Upper lobe of left lung (tissue), 6 donors: Measurements from ENCODE around the gene PBX2. TPM values are rescaled to one million over a fixed set of nuclear protein-coding genes. Genes with fewer than 3 reads are reported as not detected.

Source experiments
- ATAC-seq, 2 donors: fragments of 200-7000 bp; cut with Tn5 transposase; one replicate each; pipeline ENCODE4 v1.9.1; 2022; ENCODE audit warnings: mild to moderate bottlenecking in 2 of 2, moderate library complexity in 2 of 2; ENCODE audit not compliant: low FRiP score in 2 of 2
- DNase-seq, 2 donors: peaks; one replicate each; pipeline ENCODE4 v3.0.0-alpha.2; 2019 to 2020
- H3K27ac ChIP-seq, 4 donors: fragments of 200-600 bp; sonication (generic); one replicate each; pipeline ENCODE4 v1.5.1; 2016 to 2019
- H3K27me3 ChIP-seq, 4 donors: fragments of 200-600 bp; sonication (generic); one replicate each; pipeline ENCODE4 v1.5.1; 2017 to 2019
- H3K36me3 ChIP-seq, 4 donors: fragments of 200-600 bp; sonication (generic); one replicate each; pipeline ENCODE4 v1.5.1; 2016 to 2019
- H3K4me1 ChIP-seq, 4 donors: fragments of 200-600 bp; sonication (generic); one replicate each; pipeline ENCODE4 v1.5.1; 2018 to 2019
- H3K4me3 ChIP-seq, 4 donors: fragments of 200-600 bp; sonication (generic); one replicate each; pipeline ENCODE4 v1.5.1; 2017 to 2019; ENCODE audit warnings: mild to moderate bottlenecking in 2 of 4, moderate library complexity in 1 of 4
- H3K9me3 ChIP-seq, 4 donors: fragments of 200-600 bp; sonication (generic); one replicate each; pipeline ENCODE4 v1.5.1; 2018 to 2019
- CTCF ChIP-seq, 6 experiments: fragments of 450-650 bp in 4 of 6; fragments of 200-600 bp in 2 of 6; sonication (generic) in 2 of 6; IDR thresholded peaks; one replicate each; pipeline ENCODE4 v1.5.1; 2016 to 2019; ENCODE audit warnings: antibody characterized with exemption in 6 of 6
- EP300 ChIP-seq, 4 donors: sonication (generic); formaldehyde crosslinking; IDR thresholded peaks; one replicate each; pipeline ENCODE4 v1.5.1; 2017; ENCODE audit warnings: antibody characterized with exemption in 4 of 4, control low read depth in 2 of 4
- POLR2A ChIP-seq, 4 donors: fragments of 450-650 bp; IDR thresholded peaks; one replicate each; pipeline ENCODE4 v1.5.1; 2016 to 2017; ENCODE audit warnings: antibody characterized with exemption in 4 of 4, mild to moderate bottlenecking in 2 of 4
- POLR2AphosphoS5 ChIP-seq, 2 donors: sonication (generic); formaldehyde crosslinking; IDR thresholded peaks; one replicate each; pipeline ENCODE4 v1.5.1; 2017; ENCODE audit warnings: antibody characterized with exemption in 2 of 2
- WGBS, 2 donors: methylation state at CpG; one replicate each; pipeline ENCODE4 v1.1.5; 2017 to 2018; 5-methylcytosine and 5-hydroxymethylcytosine counted together
- total RNA-seq, 6 donors: library from RNA; depleted of rRNA in 4 of 6; stranded (reverse); fragments of >200 nt in 4 of 6; gene quantifications; one replicate each; pipeline versions ENCODE4 v1.1.0 to v1.2.1, GENCODE V29; 2016 to 2021
- donor health status: DM: no; HTN: no; CAD: no; lungs with moderate emphysema.
- donor health status: DM: no; HTN: yes; CAD: no; lungs with severe emphysema.

Gene PBX2
- total RNA-seq, 6 donors from 2014 or later, result 78.6 to 147 (median 93.4) TPM

- Histone ChIP-seq H3K9me3 (no peaks in the 10 kb centered on the region), H3K27me3 (no peaks in the 10 kb centered on the region), H3K36me3 (peaks cover 7 to 36% (median 22%) of the 10 kb centered on the region in 4 donors), H3K4me3 (peak overlapping the region in 1 of 4 donors; percentile 80), H3K4me1 (peaks cover 41 to 63% (median 53%) of the 10 kb centered on the region in 4 donors), H3K27ac (peak overlapping the region in 3 of 4 donors; percentile 18 to 97 (median 95))
- 69 to 75% methylated on average over 10 of the region's 10 CpGs for WGBS, 2 donors
- TF ChIP-seq POLR2A (IDR thresholded peaks at IDR 0.05) (no peak), EP300 (IDR thresholded peaks at IDR 0.05) (no peak), POLR2AphosphoS5 (IDR thresholded peaks at IDR 0.05) (no peak), CTCF (IDR thresholded peaks at IDR 0.05) (no peak)
- DNase-seq (no peak), ATAC-seq (no peak)
Measured at GRCh38 chr6:32179766-32180405, 10.1 kb downstream of the PBX2 start.

GRCh38 chr6:32178547-32179440 lies 11.2 kb downstream of the PBX2 start:
- ATAC-seq, result no peak
- peaks cover 38 to 60% (median 51%) of the 10 kb centered on the region in 4 donors for H3K4me1 ChIP-seq
- H3K36me3 ChIP-seq, result peaks cover 7 to 36% (median 22%) of the 10 kb centered on the region in 4 donors
- DNase-seq, result peak in 1 of 2 donors; percentile 94
- no peaks in the 10 kb centered on the region for H3K9me3 ChIP-seq
- H3K4me3 ChIP-seq, result peak overlapping the region; percentile 27 to 81 (median 70)
- H3K27ac ChIP-seq, result peak overlapping the region; percentile 89 to 98 (median 96)
- H3K27me3 ChIP-seq, result no peaks in the 10 kb centered on the region
- TF ChIP-seq EP300 (IDR thresholded peaks at IDR 0.05) (no peak), POLR2AphosphoS5 (IDR thresholded peaks at IDR 0.05) (no peak), CTCF (IDR thresholded peaks at IDR 0.05) (no peak), POLR2A (IDR thresholded peaks at IDR 0.05) (no peak)
- WGBS, 2 donors, result 2% methylated on average over 24 of the region's 24 CpGs

GRCh38 chr6:32177788-32178546 lies 12.0 kb downstream of the PBX2 start, which contains the start of gene RNF5:
TSS of gene RNF5 (plus strand) at chr6:32178405. CDS start at chr6:32178512, 107 bp downstream.
- DNase-seq (peak; percentile 97), ATAC-seq (peak; percentile 89 to 95)
- 0 to 1% methylated on average over 31 to 33 of the region's 33 CpGs for WGBS, 2 donors
- H3K27ac ChIP-seq, result peak within 1 kb of the TSS; percentile 89 to 98 (median 96)
- peaks cover 7 to 33% (median 20%) of the 10 kb centered on the region in 4 donors for H3K36me3 ChIP-seq
- no peaks in the 10 kb centered on the region for H3K27me3 ChIP-seq
- H3K9me3 ChIP-seq, result no peaks in the 10 kb centered on the region
- peak within 1 kb of the TSS; percentile 27 to 81 (median 70) for H3K4me3 ChIP-seq
- TF ChIP-seq EP300 (IDR thresholded peaks at IDR 0.05) (no peak), CTCF (IDR thresholded peaks at IDR 0.05) (no peak), POLR2AphosphoS5 (IDR thresholded peaks at IDR 0.05) (peak; percentile 42 to 66), POLR2A (IDR thresholded peaks at IDR 0.05) (peak in 2 of 4 donors; percentile 33 to 41)
- peaks cover 34 to 60% (median 50%) of the 10 kb centered on the region in 4 donors for H3K4me1 ChIP-seq

- 0 to 2% methylated on average over 20 of the region's 20 CpGs for WGBS, 2 donors
- TF ChIP-seq CTCF (IDR thresholded peaks at IDR 0.05), result no peak
- TF ChIP-seq POLR2A (IDR thresholded peaks at IDR 0.05), result peak in 3 of 4 donors; percentile 21 to 43 (median 24)
- peak overlapping the region in 3 of 4 donors; percentile 61 to 81 (median 80) for H3K4me3 ChIP-seq
- H3K4me1 ChIP-seq, result peaks cover 37 to 63% (median 51%) of the 10 kb centered on the region in 4 donors
- peaks cover 7 to 26% (median 17%) of the 10 kb centered on the region in 4 donors for H3K36me3 ChIP-seq
- DNase-seq (peak in 1 of 2 donors; percentile 47), ATAC-seq (peak; percentile 44 to 60)
- H3K9me3 ChIP-seq, result no peaks in the 10 kb centered on the region
- no peaks in the 10 kb centered on the region for H3K27me3 ChIP-seq
- H3K27ac ChIP-seq, result peak overlapping the region; percentile 89 to 98 (median 96)
Measured at GRCh38 chr6:32177183-32177787, 12.7 kb downstream of the PBX2 start.
